ENCODE data around the gene ZNF263.
A peak's percentile ranks its signal among the peaks of the same experiment; 100 is the strongest.

ZNF263 gene

DNA sequence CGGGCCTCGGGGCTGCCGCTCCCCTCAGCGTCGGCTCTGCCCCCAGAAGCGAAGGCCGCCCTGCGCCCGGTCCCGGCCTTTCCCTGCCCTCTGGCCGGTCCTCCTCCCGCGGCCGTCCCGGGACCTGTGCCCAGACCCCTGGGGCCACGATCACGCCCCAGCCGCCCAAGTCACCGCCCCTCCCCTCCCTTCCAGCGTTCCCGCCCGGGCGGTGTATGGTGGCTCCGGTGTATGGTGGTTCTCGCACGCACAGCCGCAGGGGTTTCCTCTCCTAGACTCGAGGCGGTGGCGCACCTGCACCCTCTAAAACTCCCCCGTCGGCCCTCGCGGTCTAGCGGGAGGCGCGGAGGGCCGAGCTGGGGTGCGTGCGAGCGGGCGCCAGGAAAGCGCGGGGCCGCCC lies 11.9 kb downstream of the ZNF263 start:
- Histone ChIP-seq H3K4me3 (ENCODE audit: low read depth in 1 of 2, low read length in 2 of 2) (peak overlapping the region in 1 of 2 donors; percentile 43), H3K36me3 (ENCODE audit: control insufficient read depth in 1 of 2, insufficient read depth in 2 of 2, low read length in 2 of 2) (peaks cover 27 to 47% of the 10 kb centered on the region in 2 donors), H3K4me1 (ENCODE audit: control insufficient read depth in 1 of 2, insufficient read depth in 2 of 2, low read length in 2 of 2) (peaks cover 0 to 5% of the 10 kb centered on the region in 2 donors), H3K27ac (ENCODE audit: low read length) (no peak overlapping the region), H3K9me3 (ENCODE audit: control insufficient read depth in 1 of 2, low read length in 2 of 2) (peaks cover 57 to 78% of the 10 kb centered on the region in 2 donors), H3K27me3 (ENCODE audit: low read depth, low read length) (no peaks in the 10 kb centered on the region)

DNA sequence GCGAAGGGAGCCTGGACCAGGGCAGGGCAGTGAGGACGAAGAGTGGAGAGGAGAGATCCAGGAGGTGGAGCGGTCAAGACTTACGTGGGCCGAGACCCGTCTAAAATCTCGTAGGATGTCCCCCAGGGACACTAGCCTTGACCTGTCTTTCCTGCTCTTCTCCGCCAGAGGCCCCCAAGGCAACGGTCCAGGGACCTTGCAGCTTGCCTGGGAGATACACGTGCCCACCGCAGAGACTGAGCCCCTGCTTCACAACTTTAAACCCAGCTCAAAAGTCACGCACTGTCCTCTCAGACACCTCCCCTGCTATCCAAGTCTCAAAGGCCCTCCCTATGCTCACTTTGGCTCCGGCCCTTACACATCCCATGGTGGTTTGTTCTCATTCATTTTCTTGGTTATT lies 12.5 kb downstream of the ZNF263 start:
- H3K4me3 ChIP-seq (ENCODE audit: low read depth in 1 of 2, low read length in 2 of 2), result peak overlapping the region in 1 of 2 donors; percentile 43
- peaks cover 0 to 5% of the 10 kb centered on the region in 2 donors for H3K4me1 ChIP-seq (ENCODE audit: control insufficient read depth in 1 of 2, insufficient read depth in 2 of 2, low read length in 2 of 2)
- peaks cover 21 to 47% of the 10 kb centered on the region in 2 donors for H3K36me3 ChIP-seq (ENCODE audit: control insufficient read depth in 1 of 2, insufficient read depth in 2 of 2, low read length in 2 of 2)
- H3K27ac ChIP-seq (ENCODE audit: low read length), result no peak overlapping the region
- H3K9me3 ChIP-seq (ENCODE audit: control insufficient read depth in 1 of 2, low read length in 2 of 2), result peaks cover 51 to 78% of the 10 kb centered on the region in 2 donors
- H3K27me3 ChIP-seq (ENCODE audit: low read depth, low read length), result no peaks in the 10 kb centered on the region

DNA sequence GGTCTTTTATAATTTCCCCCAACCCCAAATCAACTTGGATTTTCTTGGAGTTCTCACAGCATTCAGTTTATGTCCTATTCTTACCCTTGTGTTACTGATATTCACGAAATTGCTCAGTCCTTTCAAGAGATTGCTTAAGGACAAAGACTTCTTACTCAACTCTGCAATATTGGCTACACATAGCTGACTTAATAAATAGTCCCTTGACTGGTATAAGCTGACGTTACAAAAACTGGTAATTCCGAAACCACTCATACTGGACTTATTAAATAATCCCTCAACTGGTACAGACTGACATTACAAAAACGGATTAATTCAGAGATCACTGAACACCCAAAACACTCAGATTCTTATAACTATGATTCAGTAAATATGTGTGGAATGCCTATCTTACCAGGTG lies 21.1 kb downstream of the ZNF263 start:
- peak overlapping the region; percentile 82 to 86 for H3K4me3 ChIP-seq (ENCODE audit: low read depth in 1 of 2, low read length in 2 of 2)
- H3K36me3 ChIP-seq (ENCODE audit: control insufficient read depth in 1 of 2, insufficient read depth in 2 of 2, low read length in 2 of 2), result peaks cover 18 to 64% of the 10 kb centered on the region in 2 donors
- no peaks in the 10 kb centered on the region for H3K27me3 ChIP-seq (ENCODE audit: low read depth, low read length)
- peaks cover 0 to 12% of the 10 kb centered on the region in 2 donors for H3K4me1 ChIP-seq (ENCODE audit: control insufficient read depth in 1 of 2, insufficient read depth in 2 of 2, low read length in 2 of 2)
- no peak overlapping the region for H3K27ac ChIP-seq (ENCODE audit: low read length)
- peaks cover 41 to 53% of the 10 kb centered on the region in 2 donors for H3K9me3 ChIP-seq (ENCODE audit: control insufficient read depth in 1 of 2, low read length in 2 of 2)

DNA sequence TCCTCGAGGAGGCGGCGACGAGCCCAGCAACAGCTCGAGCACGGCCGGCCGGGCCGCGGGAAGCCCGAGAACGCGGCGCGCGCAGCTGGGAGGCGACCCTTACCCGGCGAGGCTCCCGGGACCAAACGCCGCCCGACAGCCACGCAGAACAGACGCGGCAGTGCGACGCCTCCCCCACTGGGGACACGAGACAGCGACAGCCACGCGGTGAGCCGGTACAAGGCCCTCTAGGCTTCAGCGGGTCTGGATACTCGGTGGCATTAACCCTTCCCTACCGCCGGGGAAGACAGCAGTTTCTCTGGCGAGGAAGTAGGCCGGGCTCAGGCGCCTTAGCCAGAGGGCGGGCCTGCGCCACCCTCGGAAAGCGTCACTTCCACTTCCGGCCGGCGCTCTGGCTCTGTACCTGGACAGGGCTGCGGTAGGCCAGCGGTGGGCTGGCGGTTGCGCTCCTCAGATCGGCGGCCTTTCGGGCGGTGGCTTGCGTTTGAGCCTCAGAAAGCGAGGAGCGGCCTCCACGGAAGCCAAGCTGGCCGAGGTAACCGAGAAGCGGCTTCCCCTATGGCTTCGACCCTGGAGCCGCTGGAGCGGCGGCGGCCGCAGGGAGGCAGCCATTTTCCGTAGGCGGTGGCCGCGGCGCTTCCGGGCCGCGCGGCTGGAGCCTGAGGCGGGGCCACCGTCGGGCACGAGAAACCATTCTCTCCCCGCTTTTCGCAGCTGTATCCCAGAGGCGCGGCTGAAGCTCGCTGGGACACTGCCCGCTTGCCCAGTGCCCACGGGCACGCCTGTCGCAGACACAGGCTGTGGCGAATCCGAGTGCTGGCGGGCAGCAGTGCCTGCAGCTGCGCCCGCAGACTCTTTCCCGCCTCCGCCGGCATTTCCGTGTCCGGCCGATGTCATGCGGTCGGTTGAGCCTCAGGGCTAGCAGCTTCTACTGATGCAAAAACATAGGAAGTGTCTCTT lies 22.1 kb downstream of the ZNF263 start, which contains the start of the genes TIGD7 and ZNF75A:
Gene TIGD7, minus strand, starts transcription at position 322 of the 960 bp plus-strand sequence. CDS start 4,816 bp downstream, outside the sequence.
Gene ZNF75A, plus strand, starts transcription at position 389 of the 960 bp plus-strand sequence. CDS start 2,932 bp downstream, outside the sequence.
- peaks cover 38 to 51% of the 10 kb centered on the region in 2 donors for H3K9me3 ChIP-seq (ENCODE audit: control insufficient read depth in 1 of 2, low read length in 2 of 2)
- H3K27ac ChIP-seq (ENCODE audit: low read length), result peak within 1 kb of the TSS; percentile 60
- H3K27me3 ChIP-seq (ENCODE audit: low read depth, low read length), result no peaks in the 10 kb centered on the region
- H3K4me3 ChIP-seq (ENCODE audit: low read depth in 1 of 2, low read length in 2 of 2), result peak within 1 kb of the TSS; percentile 82 to 86
- peaks cover 18 to 60% of the 10 kb centered on the region in 2 donors for H3K36me3 ChIP-seq (ENCODE audit: control insufficient read depth in 1 of 2, insufficient read depth in 2 of 2, low read length in 2 of 2)
- peaks cover 0 to 12% of the 10 kb centered on the region in 2 donors for H3K4me1 ChIP-seq (ENCODE audit: control insufficient read depth in 1 of 2, insufficient read depth in 2 of 2, low read length in 2 of 2)

DNA sequence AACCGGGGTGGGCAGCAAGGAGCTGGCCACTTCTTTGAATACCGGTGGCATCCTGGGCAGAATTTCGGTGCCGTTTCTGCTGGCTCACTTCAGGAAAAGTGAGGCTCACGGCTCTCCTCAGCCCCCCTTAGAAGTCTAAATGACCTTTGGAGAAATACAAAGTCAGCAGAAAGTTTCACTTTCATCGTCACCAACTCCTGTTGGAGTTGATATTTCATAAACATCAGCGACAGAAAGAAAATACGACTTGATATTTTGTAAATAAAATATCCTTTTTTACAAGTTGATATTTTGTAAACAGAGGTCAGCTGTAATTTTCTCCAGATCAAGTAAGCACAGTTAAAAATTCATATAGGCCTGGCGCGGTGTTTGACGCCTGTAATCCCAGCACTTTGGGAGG lies 22.8 kb downstream of the ZNF263 start:
- H3K36me3 ChIP-seq (ENCODE audit: control insufficient read depth in 1 of 2, insufficient read depth in 2 of 2, low read length in 2 of 2), result peaks cover 18 to 53% of the 10 kb centered on the region in 2 donors
- peak overlapping the region; percentile 82 to 86 for H3K4me3 ChIP-seq (ENCODE audit: low read depth in 1 of 2, low read length in 2 of 2)
- peaks cover 44 to 50% of the 10 kb centered on the region in 2 donors for H3K9me3 ChIP-seq (ENCODE audit: control insufficient read depth in 1 of 2, low read length in 2 of 2)
- H3K27ac ChIP-seq (ENCODE audit: low read length), result peak overlapping the region; percentile 60
- H3K27me3 ChIP-seq (ENCODE audit: low read depth, low read length), result no peaks in the 10 kb centered on the region
- H3K4me1 ChIP-seq (ENCODE audit: control insufficient read depth in 1 of 2, insufficient read depth in 2 of 2, low read length in 2 of 2), result peaks cover 0 to 12% of the 10 kb centered on the region in 2 donors

DNA sequence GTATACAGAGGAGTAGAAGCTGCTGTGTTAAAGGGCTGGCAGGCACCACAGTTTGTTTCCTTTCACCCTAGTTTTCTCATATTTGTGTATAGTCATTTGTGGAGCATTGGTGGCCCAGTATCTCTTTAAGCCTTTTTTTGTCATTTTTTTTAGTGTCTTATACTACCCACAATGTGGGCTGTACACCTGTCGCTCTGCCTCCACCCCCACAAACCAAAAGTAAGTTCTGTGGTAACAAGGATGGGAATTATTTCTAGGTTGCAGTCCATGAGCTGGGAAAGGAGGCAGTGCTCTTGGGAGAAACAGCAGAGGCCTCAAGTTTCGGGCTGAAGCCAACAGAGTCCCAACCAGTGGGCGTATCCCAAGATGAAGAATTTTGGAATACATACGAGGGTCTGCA lies 28.2 kb downstream of the ZNF263 start:
- peaks cover 0 to 4% of the 10 kb centered on the region in 2 donors for H3K4me1 ChIP-seq (ENCODE audit: control insufficient read depth in 1 of 2, insufficient read depth in 2 of 2, low read length in 2 of 2)
- no peaks in the 10 kb centered on the region for H3K27me3 ChIP-seq (ENCODE audit: low read depth, low read length)
- H3K27ac ChIP-seq (ENCODE audit: low read length), result no peak overlapping the region
- peak overlapping the region in 1 of 2 donors; percentile 86 for H3K4me3 ChIP-seq (ENCODE audit: low read depth in 1 of 2, low read length in 2 of 2)
- peaks cover 33 to 83% of the 10 kb centered on the region in 2 donors for H3K36me3 ChIP-seq (ENCODE audit: control insufficient read depth in 1 of 2, insufficient read depth in 2 of 2, low read length in 2 of 2)
- H3K9me3 ChIP-seq (ENCODE audit: control insufficient read depth in 1 of 2, low read length in 2 of 2), result peaks cover 58 to 88% of the 10 kb centered on the region in 2 donors

DNA sequence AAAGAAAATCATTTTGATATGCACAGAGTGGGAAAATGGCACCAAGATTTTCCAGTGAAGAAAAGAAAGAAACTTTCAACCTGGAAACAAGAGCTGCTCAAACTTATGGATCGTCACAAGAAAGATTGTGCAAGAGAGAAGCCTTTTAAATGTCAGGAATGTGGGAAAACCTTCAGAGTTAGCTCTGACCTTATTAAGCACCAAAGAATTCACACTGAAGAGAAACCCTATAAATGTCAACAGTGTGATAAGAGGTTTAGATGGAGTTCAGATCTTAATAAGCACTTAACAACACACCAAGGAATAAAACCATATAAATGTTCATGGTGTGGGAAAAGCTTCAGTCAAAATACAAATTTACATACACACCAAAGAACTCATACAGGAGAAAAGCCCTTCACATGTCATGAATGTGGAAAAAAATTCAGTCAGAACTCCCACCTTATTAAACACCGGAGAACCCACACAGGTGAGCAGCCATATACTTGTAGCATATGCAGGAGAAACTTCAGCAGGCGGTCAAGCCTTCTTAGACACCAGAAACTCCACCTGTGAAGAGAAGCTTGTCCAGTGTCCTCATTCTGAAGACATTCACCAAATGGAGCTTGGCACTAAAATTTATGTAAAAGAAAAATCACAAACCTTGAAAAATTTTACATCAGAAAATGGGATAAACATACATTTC lies 34.2 kb downstream of the ZNF263 start:
- no peaks in the 10 kb centered on the region for H3K27me3 ChIP-seq (ENCODE audit: low read depth, low read length)
- no peaks in the 10 kb centered on the region for H3K4me1 ChIP-seq (ENCODE audit: control insufficient read depth in 1 of 2, insufficient read depth in 2 of 2, low read length in 2 of 2)
- H3K36me3 ChIP-seq (ENCODE audit: control insufficient read depth in 1 of 2, insufficient read depth in 2 of 2, low read length in 2 of 2), result peaks cover 35 to 62% of the 10 kb centered on the region in 2 donors
- H3K27ac ChIP-seq (ENCODE audit: low read length), result no peak overlapping the region
- H3K4me3 ChIP-seq (ENCODE audit: low read depth in 1 of 2, low read length in 2 of 2), result peak overlapping the region; percentile 42 to 86
- H3K9me3 ChIP-seq (ENCODE audit: control insufficient read depth in 1 of 2, low read length in 2 of 2), result peaks cover 75 to 94% of the 10 kb centered on the region in 2 donors

DNA sequence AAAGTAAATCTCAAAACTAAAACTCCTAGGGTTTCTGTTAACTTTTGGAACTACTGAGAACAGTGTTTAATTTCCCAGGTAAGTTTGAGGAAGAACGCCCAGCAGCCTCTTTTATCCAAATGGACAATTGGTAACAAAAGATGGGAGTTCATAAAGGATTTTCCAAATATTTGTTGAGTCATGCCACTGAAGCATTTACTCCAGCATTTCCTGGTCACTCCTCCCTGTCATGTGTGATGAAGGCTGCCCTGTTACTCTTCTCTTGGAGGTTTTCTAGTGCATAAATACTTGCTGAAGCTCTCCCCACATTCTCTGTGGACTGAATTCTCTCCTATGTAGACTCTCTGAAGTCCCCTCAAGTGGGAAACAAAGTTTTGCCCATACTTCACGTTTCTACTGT lies 38.5 kb downstream of the ZNF263 start:
- Histone ChIP-seq H3K27ac (ENCODE audit: low read length) (no peak overlapping the region), H3K36me3 (ENCODE audit: control insufficient read depth in 1 of 2, insufficient read depth in 2 of 2, low read length in 2 of 2) (peaks cover 13 to 19% of the 10 kb centered on the region in 2 donors), H3K9me3 (ENCODE audit: control insufficient read depth in 1 of 2, low read length in 2 of 2) (peaks cover 46 to 83% of the 10 kb centered on the region in 2 donors), H3K27me3 (ENCODE audit: low read depth, low read length) (no peaks in the 10 kb centered on the region), H3K4me1 (ENCODE audit: control insufficient read depth in 1 of 2, insufficient read depth in 2 of 2, low read length in 2 of 2) (no peaks in the 10 kb centered on the region), H3K4me3 (ENCODE audit: low read depth in 1 of 2, low read length in 2 of 2) (peak overlapping the region in 1 of 2 donors; percentile 48)

DNA sequence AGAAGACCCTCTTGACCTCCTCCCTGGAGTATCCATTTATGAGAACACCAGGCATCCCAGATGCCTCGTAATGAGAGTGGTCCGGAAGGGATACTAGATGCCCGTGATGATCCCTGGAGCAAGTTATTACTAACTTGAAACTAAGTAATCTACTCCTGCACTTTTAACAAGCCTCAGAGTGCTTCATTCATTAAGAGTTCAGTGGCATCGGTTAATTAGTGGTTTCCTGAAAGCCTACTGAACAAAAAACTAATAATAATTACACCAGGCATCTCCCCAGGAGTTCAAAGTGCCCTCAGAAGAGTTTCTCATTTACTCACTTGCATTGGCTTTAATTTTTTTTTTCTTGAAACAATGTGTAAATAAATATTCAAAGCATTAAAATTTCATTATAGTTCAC lies 44.2 kb downstream of the ZNF263 start:
- H3K4me3 ChIP-seq (ENCODE audit: low read depth in 1 of 2, low read length in 2 of 2), result no peak overlapping the region
- no peak overlapping the region for H3K27ac ChIP-seq (ENCODE audit: low read length)
- H3K27me3 ChIP-seq (ENCODE audit: low read depth, low read length), result no peaks in the 10 kb centered on the region
- no peaks in the 10 kb centered on the region for H3K36me3 ChIP-seq (ENCODE audit: control insufficient read depth in 1 of 2, insufficient read depth in 2 of 2, low read length in 2 of 2)
- H3K4me1 ChIP-seq (ENCODE audit: control insufficient read depth in 1 of 2, insufficient read depth in 2 of 2, low read length in 2 of 2), result no peaks in the 10 kb centered on the region
- H3K9me3 ChIP-seq (ENCODE audit: control insufficient read depth in 1 of 2, low read length in 2 of 2), result peaks cover 0 to 44% of the 10 kb centered on the region in 2 donors

DNA sequence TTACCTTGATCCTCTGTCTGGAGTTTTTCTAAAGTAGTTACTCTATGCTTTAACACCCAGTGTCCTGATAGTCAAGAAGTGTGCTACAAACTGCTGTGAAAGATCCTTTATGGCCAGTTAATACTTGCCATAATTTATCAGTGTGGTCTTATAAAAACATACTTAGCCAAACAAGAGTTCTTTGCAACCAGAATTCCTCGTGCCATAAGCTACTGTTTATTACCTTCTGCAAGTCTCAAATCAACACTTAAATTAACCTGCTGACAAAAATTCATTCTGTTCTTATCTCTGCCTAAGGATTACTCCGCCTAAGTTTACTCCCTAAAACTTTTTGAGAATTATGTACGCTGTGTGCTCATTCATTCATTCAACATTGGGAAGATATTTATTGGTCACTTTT lies 44.8 kb downstream of the ZNF263 start:
- H3K4me3 ChIP-seq (ENCODE audit: low read depth in 1 of 2, low read length in 2 of 2), result no peak overlapping the region
- H3K27ac ChIP-seq (ENCODE audit: low read length), result no peak overlapping the region
- peaks cover 0 to 40% of the 10 kb centered on the region in 2 donors for H3K9me3 ChIP-seq (ENCODE audit: control insufficient read depth in 1 of 2, low read length in 2 of 2)
- H3K27me3 ChIP-seq (ENCODE audit: low read depth, low read length), result no peaks in the 10 kb centered on the region
- no peaks in the 10 kb centered on the region for H3K36me3 ChIP-seq (ENCODE audit: control insufficient read depth in 1 of 2, insufficient read depth in 2 of 2, low read length in 2 of 2)
- H3K4me1 ChIP-seq (ENCODE audit: control insufficient read depth in 1 of 2, insufficient read depth in 2 of 2, low read length in 2 of 2), result no peaks in the 10 kb centered on the region

DNA sequence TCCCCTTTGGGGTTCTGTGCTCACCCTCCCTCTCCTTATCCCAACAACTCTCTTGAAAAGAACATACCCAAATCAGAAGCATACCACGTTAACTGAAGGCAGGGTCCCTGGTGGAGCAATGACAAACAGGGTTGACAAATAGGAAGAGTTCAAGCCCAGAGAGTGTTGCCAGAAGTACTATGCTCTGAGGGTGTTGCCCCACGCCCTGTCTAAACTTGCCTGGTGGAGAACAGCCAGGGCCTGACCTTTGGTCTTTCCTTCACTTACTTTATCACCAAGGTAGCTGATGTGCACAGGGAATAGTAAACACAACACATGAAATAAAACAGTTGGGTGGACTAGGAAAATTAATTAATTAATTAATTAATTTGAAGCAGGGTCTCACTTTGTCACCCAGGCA lies 45.4 kb downstream of the ZNF263 start:
- Histone ChIP-seq H3K36me3 (ENCODE audit: control insufficient read depth in 1 of 2, insufficient read depth in 2 of 2, low read length in 2 of 2) (no peaks in the 10 kb centered on the region), H3K4me1 (ENCODE audit: control insufficient read depth in 1 of 2, insufficient read depth in 2 of 2, low read length in 2 of 2) (no peaks in the 10 kb centered on the region), H3K9me3 (ENCODE audit: control insufficient read depth in 1 of 2, low read length in 2 of 2) (peaks cover 0 to 35% of the 10 kb centered on the region in 2 donors), H3K27me3 (ENCODE audit: low read depth, low read length) (no peaks in the 10 kb centered on the region), H3K4me3 (ENCODE audit: low read depth in 1 of 2, low read length in 2 of 2) (no peak overlapping the region), H3K27ac (ENCODE audit: low read length) (no peak overlapping the region)
